Endodermal cell (in vitro differentiated cells): ENCODE data around the gene MEI4. TPM values are rescaled to one million over a fixed set of nuclear protein-coding genes. Genes with fewer than 3 reads are reported as not detected.

ENCODE experiments used
- DNase-seq: peaks from one replicate; pipeline ENCODE4 v3.0.0-alpha.2; 2017
- H3K27ac ChIP-seq: 2 replicates; pipeline ENCODE4 v1.5.1; 2013; ENCODE audit warnings: mild to moderate bottlenecking, low read depth, low read length, moderate library complexity
- H3K27me3 ChIP-seq: 2 replicates; pipeline ENCODE4 v1.6.1; 2013; ENCODE audit warnings: mild to moderate bottlenecking, low read length, moderate library complexity; ENCODE audit not compliant: insufficient read depth, control insufficient read depth, poor library complexity, severe bottlenecking
- H3K36me3 ChIP-seq: 2 replicates; pipeline ENCODE4 v1.7.0; 2013; ENCODE audit warnings: mild to moderate bottlenecking, low read length, moderate library complexity; ENCODE audit not compliant: control insufficient read depth, insufficient read depth
- H3K4me1 ChIP-seq: one replicate; pipeline ENCODE4 v1.7.0; 2013; ENCODE audit warnings: low read length; ENCODE audit not compliant: control insufficient read depth, insufficient read depth
- H3K4me3 ChIP-seq: 2 replicates; pipeline ENCODE4 v1.5.1; 2013; ENCODE audit warnings: mild to moderate bottlenecking, low read length, moderate library complexity
- H3K9ac ChIP-seq: 2 replicates; pipeline ENCODE4 v1.6.1; 2013; ENCODE audit warnings: mild to moderate bottlenecking, low read length, moderate library complexity; ENCODE audit not compliant: poor library complexity, severe bottlenecking; ENCODE audit errors: extremely low read depth
- H3K9me3 ChIP-seq: 2 replicates; pipeline ENCODE4 v1.6.1; 2013; ENCODE audit warnings: mild to moderate bottlenecking, low read length, moderate library complexity; ENCODE audit not compliant: control insufficient read depth
- H3K27ac Mint-ChIP-seq: 2 replicates; pipeline ENCODE4 v1.8.0; 2020; ENCODE audit warnings: mixed read lengths
- H3K27me3 Mint-ChIP-seq: 2 replicates; pipeline ENCODE4 v1.8.0; 2021; ENCODE audit warnings: mild to moderate bottlenecking, mixed read lengths; ENCODE audit not compliant: insufficient read depth
- H3K36me3 Mint-ChIP-seq: 2 replicates; pipeline ENCODE4 v1.8.0; 2020; ENCODE audit warnings: low read depth, mixed read lengths
- H3K4me1 Mint-ChIP-seq: 2 replicates; pipeline ENCODE4 v1.8.0; 2020; ENCODE audit warnings: mixed read lengths
- H3K4me3 Mint-ChIP-seq: 2 replicates; pipeline ENCODE4 v1.8.0; 2020; ENCODE audit warnings: mild to moderate bottlenecking, moderate library complexity, mixed read lengths
- H3K9me3 Mint-ChIP-seq: 2 replicates; pipeline ENCODE4 v1.8.0; 2020; ENCODE audit warnings: mild to moderate bottlenecking, mixed read lengths
- CTCF ChIP-seq: fragments of 200-600 bp; sonication (generic); conservative IDR thresholded peaks from 2 replicates; pipeline ENCODE4 v1.5.0; 2021; ENCODE audit warnings: antibody characterized with exemption, mild to moderate bottlenecking
- WGBS, 2 experiments: methylation state at CpG; one replicate each; pipeline versions ENCODE4 v1.1.5 to v1.1.7; 2013; ENCODE audit warnings: missing lambda C conversion rate in 2 of 2, mixed read lengths in 1 of 2; ENCODE audit not compliant: insufficient coverage in 1 of 2, insufficient read length in 1 of 2; 5-methylcytosine and 5-hydroxymethylcytosine counted together
- total RNA-seq, 2 donors: library from RNA; stranded (reverse); fragmentation: NEBNext Ultra II Directional in 1 of 2; extraction: Animal tissue kit (Norgen Biotek cat#: 25700) in 1 of 2; gene quantifications; 2 replicates in 1 of 2; 3 replicates in 1 of 2; pipeline ENCODE4 v1.2.1, GENCODE V29; 2021

The MEI4 gene
- total RNA-seq, 2 donors from 2014 or later, result 0.62 to 0.84 TPM

- DNase-seq, result no peak
- Histone ChIP-seq H3K9me3 (peaks cover 15% of the 10 kb centered on the region), H3K36me3 (no peaks in the 10 kb centered on the region), H3K27ac (no peak overlapping the region), H3K27me3 (no peaks in the 10 kb centered on the region), H3K9ac (no peak overlapping the region), H3K4me1 (no peaks in the 10 kb centered on the region), H3K4me3 (no peak overlapping the region)
- TF ChIP-seq CTCF, result no peak
- 60 to 80% methylated on average over 1 of the region's 1 CpG for WGBS, 2 experiments
- Mint-ChIP-seq H3K4me1 (no peaks in the 10 kb centered on the region), H3K27me3 (no peaks in the 10 kb centered on the region), H3K36me3 (no peaks in the 10 kb centered on the region), H3K4me3 (no peak overlapping the region), H3K9me3 (peaks cover 34% of the 10 kb centered on the region), H3K27ac (no peak overlapping the region)
These were observed 312.6 kb downstream of the MEI4 start for GRCh38 chr6:77965449-77965848.

- no peak for TF ChIP-seq CTCF
These were observed 319.5 kb downstream of the MEI4 start for GRCh38 chr6:77972334-77972733.

More at GRCh38 chr6:77972334-77972733, 319.5 kb downstream of the MEI4 start:
- Histone ChIP-seq H3K9ac (no peak overlapping the region), H3K36me3 (no peaks in the 10 kb centered on the region), H3K4me3 (no peak overlapping the region), H3K9me3 (no peaks in the 10 kb centered on the region), H3K4me1 (no peaks in the 10 kb centered on the region), H3K27ac (no peak overlapping the region), H3K27me3 (no peaks in the 10 kb centered on the region)
- H3K9me3 Mint-ChIP-seq, result peaks cover 10% of the 10 kb centered on the region
- no peak overlapping the region for H3K4me3 Mint-ChIP-seq
- DNase-seq, result no peak
- H3K36me3 Mint-ChIP-seq, result no peaks in the 10 kb centered on the region
- H3K27me3 Mint-ChIP-seq, result no peaks in the 10 kb centered on the region
- no peaks in the 10 kb centered on the region for H3K4me1 Mint-ChIP-seq
- H3K27ac Mint-ChIP-seq, result no peak overlapping the region

Other genes with a start within 250 kb of the MEI4 start
- 1 to 10 TPM; 2.9 to 3.9 TPM for gene HTR1B, start 189.5 kb upstream of the MEI4 start, total RNA-seq